Omental fat pad (tissue), 4 donors: ENCODE data around the gene XPO5. TPM values are rescaled to one million over a fixed set of nuclear protein-coding genes. Genes with fewer than 3 reads are reported as not detected.
A peak's percentile ranks its signal among the peaks of the same experiment; 100 is the strongest.

Experiments used
- ATAC-seq: fragments of 150-250 bp; one replicate; pipeline ENCODE4 v1.9.1; 2016; ENCODE audit warnings: mild to moderate bottlenecking, moderate library complexity; ENCODE audit not compliant: low FRiP score
- DNase-seq: peaks from one replicate; pipeline ENCODE4 v3.0.0-alpha.2; 2019; ENCODE audit warnings: low spot score
- CTCF ChIP-seq, 3 donors: fragments of 450-650 bp; IDR thresholded peaks; one replicate each; pipeline ENCODE4 v1.5.1; 2016 to 2017; ENCODE audit warnings: antibody characterized with exemption in 3 of 3, mild to moderate bottlenecking in 3 of 3, moderate library complexity in 2 of 3
- small RNA-seq: library from RNA; depleted of rRNA; stranded (forward); fragments of <200 nt; gene quantifications from one replicate; pipeline ENCODE3, GENCODE V24; 2016
- total RNA-seq, 4 donors: library from RNA; depleted of rRNA; stranded (reverse); fragments of >200 nt; gene quantifications; one replicate each; pipeline ENCODE4 v1.1.0, GENCODE V29; 2016

XPO5 gene
- total RNA-seq, 4 donors from 2014 or later = 16.1 to 138 (median 21.9) TPM

- TF ChIP-seq CTCF (IDR thresholded peaks at IDR 0.05) = no peak
- DNase-seq = no peak
- no peak for ATAC-seq
Measured at GRCh38 chr6:43481075-43481474, 94.8 kb downstream of the XPO5 start.

- DNase-seq (no peak), ATAC-seq (no peak)
- no peak for TF ChIP-seq CTCF (IDR thresholded peaks at IDR 0.05)
Measured at GRCh38 chr6:43478008-43478372, 97.8 kb downstream of the XPO5 start.

- no peak for TF ChIP-seq CTCF (IDR thresholded peaks at IDR 0.05)
- peak; percentile 100 for ATAC-seq
- peak; percentile 92 for DNase-seq
Measured at GRCh38 chr6:43477235-43478007, 98.4 kb downstream of the XPO5 start, which contains the start of gene TJAP1. TSS of gene TJAP1 (plus strand) at chr6:43477570. CDS start at chr6:43499002, 21,432 bp downstream.

GRCh38 chr6:43476746-43477145 is 99.1 kb downstream of the XPO5 start:
- TF ChIP-seq CTCF (IDR thresholded peaks at IDR 0.05) = no peak
- DNase-seq = no peak
- no peak for ATAC-seq

GRCh38 chr6:43475516-43475915 is 100.3 kb downstream of the XPO5 start:
- TF ChIP-seq CTCF (IDR thresholded peaks at IDR 0.05) = no peak
- ATAC-seq (no peak), DNase-seq (no peak)

- no peak for TF ChIP-seq CTCF (IDR thresholded peaks at IDR 0.05)
- DNase-seq (no peak), ATAC-seq (no peak)
Measured at GRCh38 chr6:43472515-43472914, 103.3 kb downstream of the XPO5 start.

Small RNAs within 50 kb of the gene (small RNA-seq; reads per million reads assigned to genes)
- gene RF00426 (not detected), gene RNU6-1113P (not detected)

Other genes starting within 250 kb of the XPO5 start
- 10 to 100 TPM in 3 of 4 donors, 1 to 10 TPM in 1; 9.2 to 15.8 (median 12.7) TPM for gene ZNF318, start 206.4 kb downstream of the XPO5 start, total RNA-seq
- gene ABCC10, start 148.5 kb downstream of the XPO5 start, total RNA-seq = 10 to 100 TPM; 11.5 to 21.9 (median 14.2) TPM
- 1 to 10 TPM in 3 of 4 donors, not detected in 1; 1.1 to 1.5 (median 1.2) TPM for gene DLK2, start 120.5 kb downstream of the XPO5 start, total RNA-seq
- 10 to 100 TPM; 12.6 to 23.5 (median 15.7) TPM for gene TJAP1, start 98.5 kb downstream of the XPO5 start, total RNA-seq
- under 1 TPM in 3 of 4 donors, not detected in 1; 0.19 to 0.48 (median 0.47) TPM for gene LRRC73, start 65.7 kb downstream of the XPO5 start, total RNA-seq
- 100 to 1,000 TPM in 1 of 4 donors, 10 to 100 TPM in 3; 67.9 to 109 (median 91.3) TPM for gene YIPF3, start 59.1 kb downstream of the XPO5 start, total RNA-seq
- 100 to 1,000 TPM in 1 of 4 donors, 10 to 100 TPM in 3; 22.5 to 104 (median 31.5) TPM for gene POLR1C, start 58.9 kb downstream of the XPO5 start, total RNA-seq
- gene POLH, start 147 bp upstream of the XPO5 start, total RNA-seq = 10 to 100 TPM in 1 of 4 donors, 1 to 10 TPM in 3; 8.3 to 11.0 (median 9.2) TPM
- 10 to 100 TPM; 37.5 to 65.7 (median 44.0) TPM for gene GTPBP2, start 53.2 kb upstream of the XPO5 start, total RNA-seq
- 10 to 100 TPM; 26.3 to 49.0 (median 33.1) TPM for gene MAD2L1BP, start 59.8 kb upstream of the XPO5 start, total RNA-seq
- under 1 TPM in 2 of 4 donors, not detected in 2; 0.09 to 0.44 TPM for gene RSPH9, start 69.0 kb upstream of the XPO5 start, total RNA-seq
- gene MRPS18A, start 111.8 kb upstream of the XPO5 start, total RNA-seq = 10 to 100 TPM; 30.3 to 54.7 (median 42.5) TPM
- 100 to 1,000 TPM; 157 to 656 (median 510) TPM for gene VEGFA, start 194.2 kb upstream of the XPO5 start, total RNA-seq